ENCODE results near the gene TRPM5. TPM values are rescaled to one million over a fixed set of nuclear protein-coding genes. Genes with fewer than 3 reads are reported as not detected.

Gene TRPM5
- total and polyA plus RNA-seq, 9 of the 15 experiments (the other 6 are each of a cell fraction or from before 2014, with no cell fraction given), result not detected

GRCh38 chr11:2409126-2409525 is 35.2 kb downstream of the TRPM5 start:
- 15% methylated on average over 13 of the region's 16 CpGs for WGBS (ENCODE audit: insufficient coverage, low coverage, missing lambda C conversion rate)
- Histone ChIP-seq H3K27ac (ENCODE audit: extremely low read depth, low read depth, low read length) (no peak overlapping the region), H3K36me3 (ENCODE audit: control insufficient read depth, insufficient read depth, low read length) (no peaks in the 10 kb centered on the region), H4K20me1 (replicated peaks; ENCODE audit: control insufficient read depth, insufficient read depth, low read length) (peaks cover 3% of the 10 kb centered on the region; the same call in 1 of the 2 replicates), H3K4me3 (no peak overlapping the region), H3K79me2 (ENCODE audit: control insufficient read depth, insufficient read depth, low read length) (no peaks in the 10 kb centered on the region), H3K4me1 (replicated peaks in 1 of 2; ENCODE audit: control insufficient read depth in 2 of 2, insufficient read depth in 2 of 2, low read length in 2 of 2) (peaks cover 0 to 77% of the 10 kb centered on the region in 2 experiments; a peak in 2 of 5 replicates), H3K27me3 (ENCODE audit: control insufficient read depth in 2 of 2, insufficient read depth in 2 of 2, low read length in 2 of 2) (peaks cover 23 to 69% of the 10 kb centered on the region in 2 experiments; a peak in 4 of 5 replicates), H3K9me3 (replicated peaks; ENCODE audit: control insufficient read depth, insufficient read depth, low read depth, low read length) (no peaks in the 10 kb centered on the region), H2AFZ (ENCODE audit: low read depth, low read length) (no peak overlapping the region), H3K9ac (ENCODE audit: insufficient read depth in 1 of 2, low read depth in 2 of 2, low read length in 2 of 2) (0 out of 4 replicates have a peak overlapping the region, but pooled peaks of 1 of the 2 experiments have one; percentile 22), H3K4me2 (ENCODE audit: insufficient read depth, low read length) (no peak overlapping the region), H3K9me1 (ENCODE audit: control insufficient read depth, insufficient read depth, low read length) (no peaks in the 10 kb centered on the region)
- POLR2A ChIA-PET, result interaction anchor here (2.0 kb wide), 1 partner anchor 11 kb away, joined by 5 read pairs; no protein-coding TSS in a partner anchor
- intact Hi-C loops (cut with micrococcal nuclease), result no loop called here
- TF ChIP-seq, protein P1, sequence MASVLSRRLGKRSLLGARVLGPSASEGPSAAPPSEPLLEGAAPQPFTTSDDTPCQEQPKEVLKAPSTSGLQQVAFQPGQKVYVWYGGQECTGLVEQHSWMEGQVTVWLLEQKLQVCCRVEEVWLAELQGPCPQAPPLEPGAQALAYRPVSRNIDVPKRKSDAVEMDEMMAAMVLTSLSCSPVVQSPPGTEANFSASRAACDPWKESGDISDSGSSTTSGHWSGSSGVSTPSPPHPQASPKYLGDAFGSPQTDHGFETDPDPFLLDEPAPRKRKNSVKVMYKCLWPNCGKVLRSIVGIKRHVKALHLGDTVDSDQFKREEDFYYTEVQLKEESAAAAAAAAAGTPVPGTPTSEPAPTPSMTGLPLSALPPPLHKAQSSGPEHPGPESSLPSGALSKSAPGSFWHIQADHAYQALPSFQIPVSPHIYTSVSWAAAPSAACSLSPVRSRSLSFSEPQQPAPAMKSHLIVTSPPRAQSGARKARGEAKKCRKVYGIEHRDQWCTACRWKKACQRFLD (CRISPR knock-in tag; IDR thresholded peaks at IDR 0.05), result no peak
- TF ChIP-seq ZNF184 (CRISPR knock-in tag; IDR thresholded peaks at IDR 0.05), result no peak
- no peak for TF ChIP-seq ZBTB40 (IDR thresholded peaks at IDR 0.05)
- no peak for TF ChIP-seq ZBTB40 (CRISPR knock-in tag; IDR thresholded peaks at IDR 0.05)
- TF ChIP-seq RHOXF2B (CRISPR knock-in tag; conservative IDR thresholded peaks at IDR 0.05), result no peak
- TF ChIP-seq MEIS2 (IDR thresholded peaks at IDR 0.05; ENCODE audit: partially characterized antibody), result no peak
- TF ChIP-seq SAFB2 (IDR thresholded peaks at IDR 0.05; ENCODE audit: borderline replicate concordance, low read depth, low read length, severe bottlenecking), result no peak
- no peak for TF ChIP-seq NR1H2 (CRISPR knock-in tag; IDR thresholded peaks at IDR 0.05)
- ATAC-seq (no peak), FAIRE-seq (no peak), DNase-seq (ENCODE audit: extremely low read depth in 1 of 4, low spot score in 3 of 4) (no peak)
- BruUV-seq (replicated peaks), result no TSS peak
- in situ Hi-C loops (cut with MboI), result no loop called here
- CTCF ChIA-PET (ENCODE audit: low intra/inter-chr PET ratio), result no interaction called here

All from K562 (cell line).